ENCODE results near the gene PRG3. TPM values are rescaled to one million over a fixed set of nuclear protein-coding genes. Genes with fewer than 3 reads are reported as not detected.

PRG3 gene
- total and polyA plus RNA-seq, 2 of the 4 experiments (the other 2 are of a cell fraction): not detected

GRCh38 chr11:57379732-57380131 lies 1.2 kb downstream of the PRG3 start:
- H2AFZ ChIP-seq (replicated peaks; ENCODE audit: low read length, poor library complexity): peak overlapping the region; percentile 33
- in situ Hi-C loops (cut with MboI; ENCODE audit: low sequenced_read_pairs) (no loop called here), intact Hi-C loops (cut with micrococcal nuclease) (no loop called here), dilution Hi-C loops (cut with HindIII; ENCODE audit: low sequenced_read_pairs, unreplicated experiment) (no loop called here)
- DNase-seq: peak; percentile 24
- no peaks in the 10 kb centered on the region for H3K9me3 ChIP-seq (ENCODE audit: control insufficient read depth, insufficient read depth, low read length)
- no TSS peak for BruUV-seq (replicated peaks)
- H3K23ac ChIP-seq (ENCODE audit: low read depth, low read length): no peak overlapping the region
- H2AK9ac ChIP-seq (replicated peaks; ENCODE audit: low read depth, low read length, poor library complexity): no peak overlapping the region
- H4K20me1 ChIP-seq (ENCODE audit: insufficient read depth, low read length): 0 out of 2 replicates have a peak, but pooled peaks cover 6% of the 10 kb centered on the region
- no peak overlapping the region for H4K5ac ChIP-seq (ENCODE audit: low read depth, low read length)
- H3K79me1 ChIP-seq (ENCODE audit: low read depth in 1 of 2, low read length in 2 of 2): no peaks in the 10 kb centered on the region
- no peak overlapping the region for H3K4me3 ChIP-seq (ENCODE audit: insufficient read depth, low read depth, low read length)
- H3K9me1 ChIP-seq (ENCODE audit: insufficient read depth, low read length): no peaks in the 10 kb centered on the region
- no peaks in the 10 kb centered on the region for H3K36me3 ChIP-seq (ENCODE audit: control insufficient read depth, insufficient read depth, low read length)
- H3K27ac ChIP-seq (ENCODE audit: insufficient read depth, low read length): no peak overlapping the region
- H2BK5ac ChIP-seq (ENCODE audit: low read depth, low read length, poor library complexity, severe bottlenecking): no peak overlapping the region
- no peaks in the 10 kb centered on the region for H3K4me1 ChIP-seq (ENCODE audit: control insufficient read depth, insufficient read depth, low read length)
- H2BK15ac ChIP-seq (ENCODE audit: low read depth, low read length): no peak overlapping the region
- POLR2A ChIA-PET (ENCODE audit: unreplicated experiment): no interaction called here
- no peak overlapping the region for H3K14ac ChIP-seq (replicated peaks; ENCODE audit: low read depth, low read length)
- CTCF ChIA-PET: no interaction called here
- no peak overlapping the region for H2BK20ac ChIP-seq (ENCODE audit: low read depth, low read length)
- TF ChIP-seq MAFK (IDR thresholded peaks at IDR 0.05; ENCODE audit: low read depth, low read length) (no peak), POLR2A (IDR thresholded peaks at IDR 0.05; ENCODE audit: low read depth, low read length) (no peak), FOS (IDR thresholded peaks at IDR 0.05; ENCODE audit: low read depth, low read length) (no peak), SMC3 (IDR thresholded peaks at IDR 0.05; ENCODE audit: low read depth, low read length) (no peak), USF2 (IDR thresholded peaks at IDR 0.05; ENCODE audit: low read depth, low read length) (no peak), MXI1 (IDR thresholded peaks at IDR 0.05; ENCODE audit: borderline replicate concordance, low read depth, low read length) (no peak), CEBPB (IDR thresholded peaks at IDR 0.05; ENCODE audit: low read depth, low read length) (no peak)
- H2BK120ac ChIP-seq (ENCODE audit: low read depth, low read length): no peak overlapping the region
- H3K56ac ChIP-seq (ENCODE audit: extremely low read depth, insufficient read depth, low read length): no peak overlapping the region
- no peak overlapping the region for H3K18ac ChIP-seq (ENCODE audit: low read depth, low read length)
- H4K91ac ChIP-seq (ENCODE audit: insufficient read depth, low read depth, low read length): no peak overlapping the region
- H3K9ac ChIP-seq (ENCODE audit: low read depth, low read length): no peak overlapping the region
- no peak overlapping the region for H3K4ac ChIP-seq (ENCODE audit: low read depth, low read length)
- ATAC-seq (ENCODE audit: low read depth): no peak
- no CpG with 5 or more reads among the region's 10 CpGs for WGBS, 2 experiments (ENCODE audit: extremely low coverage in 2 of 2, insufficient read length in 1 of 2)
- H4K8ac ChIP-seq (ENCODE audit: low read depth in 2 of 2, low read length in 2 of 2): no peak overlapping the region
- no peak overlapping the region for H3K4me2 ChIP-seq (ENCODE audit: low read depth, low read length)
- peaks cover 11% of the 10 kb centered on the region for H3K27me3 ChIP-seq (ENCODE audit: control insufficient read depth, insufficient read depth, low read length)
- H2AK5ac ChIP-seq (ENCODE audit: low read depth, low read length): no peak overlapping the region

All from IMR-90 (cell line).